Caco-2 (cell line): ENCODE data around the gene IL15. TPM values are rescaled to one million over a fixed set of nuclear protein-coding genes. Genes with fewer than 3 reads are reported as not detected.

Experiments
- BruUV-seq: library from RNA; stranded (reverse); fragments of 400-500 nt; replicated peaks from 2 replicates; lab custom pipeline; 2021; lab: Mats Ljungman, UMichigan
- CTCF ChIA-PET: fragments of 300-600 bp; sonication (Branson Sonifier 250); formaldehyde crosslinking; loops from one replicate; lab custom pipeline; 2022; ENCODE audit warnings: antibody characterized with exemption; lab: Charles Lee
- POLR2A ChIA-PET: fragments of 300-600 bp; sonication (Branson Sonifier 250); formaldehyde crosslinking; loops from one replicate; lab custom pipeline; 2022; ENCODE audit warnings: antibody characterized with exemption; lab: Charles Lee
- DNase-seq, 2 experiments: peaks; one replicate each; pipeline versions ENCODE4 v3.0.0 to v3.0.0-alpha.2; 2020 to 2022
- H3K27me3 ChIP-seq: replicated peaks from 2 replicates; pipeline ENCODE4 v1.6.0; 2011; ENCODE audit warnings: low read length; ENCODE audit not compliant: control insufficient read depth, insufficient read depth
- H3K36me3 ChIP-seq: 2 replicates; pipeline ENCODE4 v1.5.1; 2011; ENCODE audit warnings: low read length; ENCODE audit not compliant: control insufficient read depth, insufficient read depth
- H3K4me1 ChIP-seq: fragments of 250-450 bp; sonication (Bioruptor Pico); 2 replicates; pipeline ENCODE4 v1.5.1; 2020; ENCODE audit warnings: mild to moderate bottlenecking
- H3K4me3 ChIP-seq: 2 replicates; pipeline ENCODE4 v1.5.1; 2011; ENCODE audit warnings: low read depth, mild to moderate bottlenecking, control low read depth, low read length
- H3K9me3 ChIP-seq: fragments of 250-450 bp; sonication (Bioruptor Pico); 2 replicates; pipeline ENCODE4 v1.5.1; 2020; ENCODE audit warnings: mild to moderate bottlenecking, moderate library complexity
- H3K27ac Mint-ChIP-seq: one replicate; pipeline ENCODE4 v1.8.0; 2022; ENCODE audit warnings: mixed read lengths; ENCODE audit not compliant: unreplicated experiment
- H3K27me3 Mint-ChIP-seq: one replicate; pipeline ENCODE4 v1.8.0; 2022; ENCODE audit warnings: mixed read lengths; ENCODE audit not compliant: insufficient read depth, unreplicated experiment
- H3K36me3 Mint-ChIP-seq: one replicate; pipeline ENCODE4 v1.8.0; 2022; ENCODE audit warnings: mild to moderate bottlenecking, mixed read lengths; ENCODE audit not compliant: insufficient read depth, unreplicated experiment
- H3K4me1 Mint-ChIP-seq: one replicate; pipeline ENCODE4 v1.8.0; 2022; ENCODE audit warnings: low read depth, mixed read lengths; ENCODE audit not compliant: unreplicated experiment
- H3K4me3 Mint-ChIP-seq: one replicate; pipeline ENCODE4 v1.8.0; 2022; ENCODE audit warnings: mild to moderate bottlenecking, moderate library complexity, mixed read lengths; ENCODE audit not compliant: unreplicated experiment
- H3K9me3 Mint-ChIP-seq: one replicate; pipeline ENCODE4 v1.8.0; 2022; ENCODE audit warnings: mixed read lengths; ENCODE audit not compliant: unreplicated experiment
- CTCF ChIP-seq, 2 experiments: fragments of 200-600 bp in 1 of 2; IDR thresholded peaks; 1 replicate in 1 of 2; 2 replicates in 1 of 2; pipeline versions ENCODE4 v1.5.1 to v1.8.0; 2011 to 2022; ENCODE audit warnings: antibody characterized with exemption in 1 of 2, control low read depth in 1 of 2, inconsistent platforms in 1 of 2, low read depth in 1 of 2, low read length in 1 of 2, mild to moderate bottlenecking in 1 of 2, moderate library complexity in 1 of 2; ENCODE audit not compliant: insufficient read depth in 1 of 2, severe bottlenecking in 1 of 2, unreplicated experiment in 1 of 2
- intact Hi-C: fragments of 100-400 bp; cut with micrococcal nuclease; formaldehyde crosslinking; loops from one replicate; pipeline ENCODE4 v1.10.0; 2022; ENCODE audit not compliant: unreplicated experiment
- total RNA-seq: library from RNA; stranded (reverse); gene quantifications from 2 replicates; pipeline ENCODE4 v1.2.3, GENCODE V29; 2022

Gene IL15
- total RNA-seq, 1 experiment from 2014 or later, result not detected

GRCh38 chr4:141772838-141773237 is 136.5 kb downstream of the IL15 start:
- Histone ChIP-seq H3K4me3 (no peak overlapping the region), H3K36me3 (no peaks in the 10 kb centered on the region), H3K27me3 (no peaks in the 10 kb centered on the region), H3K9me3 (no peaks in the 10 kb centered on the region), H3K4me1 (no peaks in the 10 kb centered on the region)
- DNase-seq, result no peak
- H3K27me3 Mint-ChIP-seq, result no peaks in the 10 kb centered on the region
- POLR2A ChIA-PET, result no interaction called here
- H3K36me3 Mint-ChIP-seq, result no peaks in the 10 kb centered on the region
- intact Hi-C loops, result no loop called here
- H3K4me1 Mint-ChIP-seq, result no peaks in the 10 kb centered on the region
- TF ChIP-seq CTCF (IDR thresholded peaks at IDR 0.05; ENCODE audit: insufficient read depth in 1 of 2, low read depth in 1 of 2, low read length in 1 of 2, severe bottlenecking in 1 of 2, unreplicated experiment in 1 of 2), result no peak
- no peak overlapping the region for H3K27ac Mint-ChIP-seq
- CTCF ChIA-PET, result no interaction called here
- no TSS peak for BruUV-seq
- H3K4me3 Mint-ChIP-seq, result no peak overlapping the region
- H3K9me3 Mint-ChIP-seq, result no peaks in the 10 kb centered on the region

GRCh38 chr4:141782205-141782604 is 145.8 kb downstream of the IL15 start:
- H3K9me3 ChIP-seq, result no peaks in the 10 kb centered on the region
- Mint-ChIP-seq H3K27ac (no peak overlapping the region), H3K4me1 (no peaks in the 10 kb centered on the region), H3K9me3 (no peaks in the 10 kb centered on the region), H3K36me3 (no peaks in the 10 kb centered on the region), H3K27me3 (no peaks in the 10 kb centered on the region), H3K4me3 (no peak overlapping the region)
- no peaks in the 10 kb centered on the region for H3K36me3 ChIP-seq
- no TSS peak for BruUV-seq
- H3K4me1 ChIP-seq, result no peaks in the 10 kb centered on the region
- CTCF ChIA-PET, result no interaction called here
- no peak for DNase-seq
- POLR2A ChIA-PET, result no interaction called here
- intact Hi-C loops, result no loop called here
- no peak overlapping the region for H3K4me3 ChIP-seq
- H3K27me3 ChIP-seq, result no peaks in the 10 kb centered on the region
- no peak for TF ChIP-seq CTCF (IDR thresholded peaks at IDR 0.05; ENCODE audit: insufficient read depth in 1 of 2, low read depth in 1 of 2, low read length in 1 of 2, severe bottlenecking in 1 of 2, unreplicated experiment in 1 of 2)
